ENCODE data around the gene MRPL34. TPM values are rescaled to one million over a fixed set of nuclear protein-coding genes. Genes with fewer than 3 reads are reported as not detected.

The MRPL34 gene
- total and polyA plus RNA-seq, 12 donors: 122 to 301 (median 155) TPM

- peaks cover 0 to 17% (median 9%) of the 10 kb centered on the region in 9 donors for H3K36me3 ChIP-seq
- peaks cover 0 to 6% (median 0%) of the 10 kb centered on the region in 11 donors for H3K9me3 ChIP-seq
- 17 to 37% methylated on average over 5 of the region's 5 CpGs for WGBS, 2 donors
- H3K4me1 ChIP-seq: peaks cover 2 to 52% (median 20%) of the 10 kb centered on the region in 9 donors
- no peaks in the 10 kb centered on the region for H3K27me3 ChIP-seq
- peak within 1 kb of the TSS; percentile 70 to 96 (median 87) for H3K27ac ChIP-seq
- no peak for TF ChIP-seq CTCF (IDR thresholded peaks at IDR 0.05)
- peak; percentile 56 to 81 for DNase-seq
- H3K4me3 ChIP-seq: peak within 1 kb of the TSS; percentile 41 to 71 (median 60)
- intact Hi-C loops (cut with DNase I): no loop called here
- peak; percentile 4 to 70 (median 42) for ATAC-seq
Measured at GRCh38 chr19:17264641-17264979, 41.1 kb upstream of the MRPL34 start, which contains the start of gene USHBP1. Gene USHBP1, minus strand, starts transcription at chr19:17264745. Its CDS starts 446 bp downstream, at chr19:17264299.

- no peak for DNase-seq
- H3K4me1 ChIP-seq: peaks cover 2 to 46% (median 20%) of the 10 kb centered on the region in 9 donors
- no peak for TF ChIP-seq CTCF (IDR thresholded peaks at IDR 0.05)
- H3K9me3 ChIP-seq: no peaks in the 10 kb centered on the region
- H3K36me3 ChIP-seq: peaks cover 0 to 25% (median 12%) of the 10 kb centered on the region in 9 donors
- no peak for ATAC-seq
- 94 to 95% methylated on average over 7 of the region's 7 CpGs for whole genome bisulfite sequencing, 2 donors
- no peaks in the 10 kb centered on the region for H3K27me3 ChIP-seq
- intact Hi-C loops (cut with DNase I): no loop called here
- H3K27ac ChIP-seq: peak overlapping the region in 7 of 10 donors; percentile 2 to 96 (median 84)
- H3K4me3 ChIP-seq: no peak overlapping the region
Measured at GRCh38 chr19:17266026-17266425, 39.6 kb upstream of the MRPL34 start.

GRCh38 chr19:17266589-17266974 lies 39.1 kb upstream of the MRPL34 start:
- peaks cover 0 to 30% (median 17%) of the 10 kb centered on the region in 9 donors for H3K36me3 ChIP-seq
- H3K27me3 ChIP-seq: no peaks in the 10 kb centered on the region
- no peaks in the 10 kb centered on the region for H3K9me3 ChIP-seq
- no peak for ATAC-seq
- DNase-seq: no peak
- intact Hi-C loops (cut with DNase I): no loop called here
- peak overlapping the region in 3 of 10 donors; percentile 19 to 81 (median 77) for H3K4me3 ChIP-seq
- 71 to 83% methylated on average over 12 of the region's 12 CpGs for WGBS, 2 donors
- peak overlapping the region in 8 of 10 donors; percentile 3 to 96 (median 78) for H3K27ac ChIP-seq
- no peak for TF ChIP-seq CTCF (IDR thresholded peaks at IDR 0.05)
- peaks cover 2 to 42% (median 20%) of the 10 kb centered on the region in 9 donors for H3K4me1 ChIP-seq

GRCh38 chr19:17266975-17267788 lies 38.5 kb upstream of the MRPL34 start, which contains the start of gene BABAM1:
Gene BABAM1, plus strand, starts transcription at chr19:17267443. Its CDS starts 1,364 bp downstream, at chr19:17268807.
- Histone ChIP-seq H3K36me3 (peaks cover 0 to 36% (median 20%) of the 10 kb centered on the region in 9 donors), H3K27me3 (no peaks in the 10 kb centered on the region), H3K27ac (peak within 1 kb of the TSS; percentile 18 to 96 (median 82)), H3K9me3 (no peaks in the 10 kb centered on the region), H3K4me3 (peak within 1 kb of the TSS; percentile 56 to 97 (median 80)), H3K4me1 (peaks cover 2 to 36% (median 20%) of the 10 kb centered on the region in 9 donors)
- 0 to 1% methylated on average over 27 of the region's 27 CpGs for WGBS, 2 donors
- TF ChIP-seq CTCF (IDR thresholded peaks at IDR 0.05): no peak
- DNase-seq (peak; percentile 87 to 99), ATAC-seq (peak; percentile 95 to 97 (median 96))
- intact Hi-C loops (cut with DNase I): no loop called here

Data from heart right ventricle (tissue), 16 donors.